HEK293 (cell line): Measurements from ENCODE around the gene ALDH3A1.

Experiments
- CTCF ChIA-PET: fragments of 350-600 bp; formaldehyde crosslinking; extraction: SDS; loops from one replicate; lab custom pipeline; 2021; ENCODE audit warnings: antibody characterized with exemption; lab: Yijun Ruan, JAX
- POLR2A ChIA-PET: fragments of 300-600 bp; formaldehyde crosslinking; extraction: SDS; loops from one replicate; lab custom pipeline; 2020; ENCODE audit warnings: antibody characterized with exemption, inconsistent platforms; lab: Yijun Ruan, JAX
- H3K27ac ChIP-seq: fragments of 200-500 bp; sonication (Bioruptor generic); 2 replicates; pipeline ENCODE4 v1.5.1; 2014; ENCODE audit warnings: low read depth, low read length, control low read depth, inconsistent platforms; ENCODE audit errors: extremely low read depth
- H3K36me3 ChIP-seq, 2 experiments: fragments of 200-500 bp in 1 of 2; sonication (Bioruptor generic) in 1 of 2; 1 replicate in 1 of 2; 2 replicates in 1 of 2; pipeline ENCODE4 v1.5.1; 2014 to 2017; ENCODE audit warnings: inconsistent platforms in 2 of 2, low read length in 2 of 2; ENCODE audit not compliant: control insufficient read depth in 2 of 2, insufficient read depth in 1 of 2
- H3K4me1 ChIP-seq: fragments of 200-500 bp; sonication (Bioruptor generic); 2 replicates; pipeline ENCODE4 v1.5.1; 2014; ENCODE audit warnings: mild to moderate bottlenecking, low read length, inconsistent platforms; ENCODE audit not compliant: control insufficient read depth, insufficient read depth
- H3K4me3 ChIP-seq: 2 replicates; pipeline ENCODE4 v1.5.1; 2011; ENCODE audit warnings: low read depth, mild to moderate bottlenecking, control low read depth, low read length, moderate library complexity
- H3K9me3 ChIP-seq: fragments of 200-500 bp; sonication (Bioruptor generic); 2 replicates; pipeline ENCODE4 v1.5.1; 2014; ENCODE audit warnings: low read depth, low read length, inconsistent platforms; ENCODE audit not compliant: control insufficient read depth, insufficient read depth
- CTCF ChIP-seq: fragments of 450-650 bp; formaldehyde crosslinking; IDR thresholded peaks from 2 replicates; pipeline ENCODE4 v1.5.1; 2016; ENCODE audit warnings: missing biosample characterization, missing genetic modification characterization
- EGR2 ChIP-seq: fragments of 450-650 bp; formaldehyde crosslinking; IDR thresholded peaks from 2 replicates; pipeline ENCODE4 v1.5.1; 2016; ENCODE audit warnings: low read depth, missing biosample characterization, missing genetic modification characterization
- GLI2 ChIP-seq: fragments of 450-650 bp; formaldehyde crosslinking; IDR thresholded peaks from 2 replicates; pipeline ENCODE4; 2017; ENCODE audit warnings: missing biosample characterization, missing genetic modification characterization, low read depth, borderline replicate concordance
- GLI4 ChIP-seq: fragments of 450-650 bp; formaldehyde crosslinking; IDR thresholded peaks from 2 replicates; pipeline ENCODE4 v1.5.1; 2016; ENCODE audit warnings: missing biosample characterization, missing genetic modification characterization
- GLIS1 ChIP-seq: fragments of 450-650 bp; formaldehyde crosslinking; IDR thresholded peaks from 2 replicates; pipeline ENCODE4 v1.5.1; 2016; ENCODE audit warnings: missing biosample characterization, missing genetic modification characterization
- HOXA7 ChIP-seq: sonication (generic); formaldehyde crosslinking; IDR thresholded peaks from 2 replicates; pipeline ENCODE4 v1.8.1; 2022; ENCODE audit warnings: missing genetic modification reagents, borderline replicate concordance
- KLF9 ChIP-seq: fragments of 450-650 bp; formaldehyde crosslinking; IDR thresholded peaks from 2 replicates; pipeline ENCODE4 v1.5.1; 2016; ENCODE audit warnings: missing biosample characterization, missing genetic modification characterization, low read depth
- PATZ1 ChIP-seq: fragments of 450-650 bp; formaldehyde crosslinking; IDR thresholded peaks from 2 replicates; pipeline ENCODE4 v1.5.1; 2016; ENCODE audit warnings: missing biosample characterization, missing genetic modification characterization
- PRDM1 ChIP-seq: fragments of 450-650 bp; formaldehyde crosslinking; IDR thresholded peaks from 2 replicates; pipeline ENCODE4; 2016; ENCODE audit warnings: missing biosample characterization, missing genetic modification characterization
- PRDM2 ChIP-seq: fragments of 450-650 bp; formaldehyde crosslinking; IDR thresholded peaks from 2 replicates; pipeline ENCODE4 v1.5.1; 2016; ENCODE audit warnings: missing biosample characterization, missing genetic modification characterization, borderline replicate concordance
- ZBTB17 ChIP-seq: fragments of 450-650 bp; formaldehyde crosslinking; IDR thresholded peaks from 2 replicates; pipeline ENCODE4 v1.5.1; 2016; ENCODE audit warnings: missing biosample characterization, missing genetic modification characterization
- ZIC2 ChIP-seq: fragments of 450-650 bp; formaldehyde crosslinking; IDR thresholded peaks from 2 replicates; pipeline ENCODE4 v1.5.1; 2016; ENCODE audit warnings: missing biosample characterization, missing genetic modification characterization
- ZNF10 ChIP-seq: fragments of 450-650 bp; formaldehyde crosslinking; IDR thresholded peaks from 2 replicates; pipeline ENCODE4 v1.5.1; 2017; ENCODE audit warnings: missing biosample characterization, missing genetic modification characterization
- ZNF133 ChIP-seq: fragments of 450-650 bp; formaldehyde crosslinking; IDR thresholded peaks from 2 replicates; pipeline ENCODE4 v1.5.1; 2016; ENCODE audit warnings: missing biosample characterization, missing genetic modification characterization
- ZNF266 ChIP-seq: fragments of 450-650 bp; formaldehyde crosslinking; IDR thresholded peaks from 2 replicates; pipeline ENCODE4 v1.5.1; 2016; ENCODE audit warnings: missing biosample characterization, missing genetic modification characterization, low read depth
- ZNF274 ChIP-seq, 2 experiments: fragments of 200-500 bp in 1 of 2; fragments of 450-650 bp in 1 of 2; sonication (Bioruptor generic) in 1 of 2; formaldehyde crosslinking in 1 of 2; IDR thresholded peaks; 2 replicates each; pipeline versions ENCODE4 v1.5.1 to v1.6.1; 2014 to 2016; ENCODE audit warnings: borderline replicate concordance in 1 of 2, inconsistent platforms in 1 of 2, low read length in 1 of 2, missing biosample characterization in 1 of 2, missing genetic modification characterization in 1 of 2
- ZNF292 ChIP-seq: fragments of 450-650 bp; formaldehyde crosslinking; IDR thresholded peaks from 2 replicates; pipeline ENCODE4 v1.5.1; 2016; ENCODE audit warnings: low read depth, missing biosample characterization, missing genetic modification characterization, borderline replicate concordance
- ZNF335 ChIP-seq: fragments of 450-650 bp; formaldehyde crosslinking; conservative IDR thresholded peaks from 2 replicates; pipeline ENCODE4 v1.5.1; 2016; ENCODE audit warnings: missing biosample characterization, missing genetic modification characterization
- ZNF350 ChIP-seq: fragments of 450-650 bp; formaldehyde crosslinking; IDR thresholded peaks from 2 replicates; pipeline ENCODE4 v1.5.0; 2017; ENCODE audit warnings: missing biosample characterization, mild to moderate bottlenecking, missing genetic modification characterization
- ZNF391 ChIP-seq: fragments of 450-650 bp; formaldehyde crosslinking; IDR thresholded peaks from 2 replicates; pipeline ENCODE4 v1.5.1; 2016; ENCODE audit warnings: low read depth, missing biosample characterization, missing genetic modification characterization, borderline replicate concordance
- ZNF529 ChIP-seq: fragments of 450-650 bp; formaldehyde crosslinking; IDR thresholded peaks from 2 replicates; pipeline ENCODE4 v1.5.1; 2017; ENCODE audit warnings: missing genetic modification characterization, missing biosample characterization; ENCODE audit not compliant: insufficient replicate concordance
- ZNF600 ChIP-seq: fragments of 450-650 bp; formaldehyde crosslinking; IDR thresholded peaks from 2 replicates; pipeline ENCODE4 v1.5.1; 2016; ENCODE audit warnings: missing biosample characterization, missing genetic modification characterization
- ZNF623 ChIP-seq: fragments of 450-650 bp; formaldehyde crosslinking; IDR thresholded peaks from 2 replicates; pipeline ENCODE4 v1.5.1; 2016; ENCODE audit warnings: missing biosample characterization, missing genetic modification characterization
- ZNF624 ChIP-seq: fragments of 450-650 bp; formaldehyde crosslinking; IDR thresholded peaks from 2 replicates; pipeline ENCODE4 v1.5.1; 2017; ENCODE audit warnings: missing biosample characterization, missing genetic modification characterization
- ZNF626 ChIP-seq: fragments of 450-650 bp; sonication (Bioruptor Pico); formaldehyde crosslinking; IDR thresholded peaks from 2 replicates; pipeline ENCODE4 v1.5.1; 2018; ENCODE audit warnings: missing biosample characterization, missing genetic modification characterization, inconsistent platforms
- ZNF76 ChIP-seq: fragments of 450-650 bp; formaldehyde crosslinking; IDR thresholded peaks from 2 replicates; pipeline ENCODE4; 2016; ENCODE audit warnings: low read depth, missing biosample characterization, missing genetic modification characterization, borderline replicate concordance
- ZNF843 ChIP-seq: fragments of 450-650 bp; formaldehyde crosslinking; IDR thresholded peaks from 2 replicates; pipeline ENCODE4 v1.5.1; 2016; ENCODE audit warnings: missing biosample characterization, missing genetic modification characterization

The ALDH3A1 gene

GRCh38 chr17:19762515-19762961 lies 14.4 kb upstream of the ALDH3A1 start (continued):
- TF ChIP-seq ZIC2 (peak; percentile 30), HOXA7 (CRISPR knock-in tag) (no peak), ZNF843 (no peak), ZNF10 (peak; percentile 87), ZNF133 (tag by site-specific recombination) (no peak), ZNF624 (tag by site-specific recombination) (no peak), EGR2 (peak; percentile 6; the same call in 1 of the 2 replicates), ZBTB17 (no peak), PATZ1 (tag by site-specific recombination) (peak; percentile 64; the same call in 1 of the 2 replicates), ZNF350 (tag by site-specific recombination) (no peak), ZNF391 (tag by site-specific recombination) (no peak), GLI2 (no peak), PRDM2 (tag by site-specific recombination) (no peak), ZNF600 (tag by site-specific recombination) (0 out of 2 replicates have a peak, but pooled peaks have one; percentile 33), CTCF (tag by site-specific recombination) (peak; percentile 79), ZNF266 (tag by site-specific recombination) (no peak), ZNF76 (tag by site-specific recombination) (no peak), ZNF626 (tag by site-specific recombination) (no peak)

- Histone ChIP-seq H3K4me1 (no peaks in the 10 kb centered on the region), H3K4me3 (no peak overlapping the region), H3K36me3 (no peaks in the 10 kb centered on the region), H3K9me3 (no peaks in the 10 kb centered on the region), H3K27ac (no peak overlapping the region)
- CTCF ChIA-PET: interaction anchor here (0.6 to 10.1 kb wide), 6 partner anchors 17 to 398 kb away, joined by 3 to 173 read pairs (median 54); partner anchors contain the start of gene B9D1
- POLR2A ChIA-PET: interaction anchor here (1.2 kb wide), 1 partner anchor 16 kb away, joined by 5 read pairs; no protein-coding TSS in a partner anchor
- TF ChIP-seq KLF9 (no peak), GLI4 (tag by site-specific recombination) (no peak), ZNF274 (IDR thresholded peaks at IDR 0.05; ENCODE audit: low read length) (no peak), ZNF274 (tag by site-specific recombination; IDR thresholded peaks at IDR 0.05; ENCODE audit: borderline replicate concordance) (no peak), ZNF292 (tag by site-specific recombination) (no peak), PRDM1 (tag by site-specific recombination) (no peak), ZNF76 (tag by site-specific recombination) (no peak), ZNF529 (tag by site-specific recombination) (no peak), GLIS1 (no peak), ZNF623 (no peak), GLI2 (no peak), ZNF335 (tag by site-specific recombination) (no peak)
These were observed 12.6 kb upstream of the ALDH3A1 start for GRCh38 chr17:19760746-19761145.
